Measurements from ENCODE around the gene SORL1. TPM values are rescaled to one million over a fixed set of nuclear protein-coding genes. Genes with fewer than 3 reads are reported as not detected.

The SORL1 gene
- total RNA-seq, 2 experiments from 2014 or later, result 228 to 411 TPM

DNA sequence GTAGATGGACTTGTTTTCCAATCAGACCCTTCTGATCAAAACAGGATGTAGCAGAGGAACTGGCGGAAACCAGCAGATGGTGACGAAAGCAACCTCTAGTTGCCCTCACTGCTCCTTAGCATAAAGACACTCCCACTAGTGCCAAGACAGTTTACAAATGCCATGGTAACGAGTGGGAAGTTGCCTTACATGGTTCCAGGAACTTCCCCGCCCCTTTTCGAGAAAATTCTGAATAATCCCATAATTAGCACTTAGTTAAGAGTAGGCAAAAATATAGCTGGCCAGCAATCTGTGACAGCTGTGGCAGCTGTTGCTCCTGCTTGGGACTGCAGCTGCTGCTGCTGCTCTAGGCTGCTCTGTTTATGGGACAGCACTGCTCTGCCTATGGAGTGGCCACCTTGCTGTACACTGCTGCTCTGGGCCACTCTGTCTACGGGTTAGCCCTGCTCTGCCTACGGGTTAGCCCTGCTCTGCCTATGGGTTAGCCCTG, 33.4 kb upstream of the SORL1 start:
- BruUV-seq (replicated peaks), result no TSS peak
- peak overlapping the region; percentile 51; the same call in 1 of the 2 replicates for H2AFZ ChIP-seq (ENCODE audit: low read length)
- peak overlapping the region; percentile 59 for H3K4me2 ChIP-seq (ENCODE audit: low read length)
- peak overlapping the region; percentile 91 for H3K27ac ChIP-seq (ENCODE audit: low read depth, low read length, poor library complexity, severe bottlenecking)
- peaks cover 90% of the 10 kb centered on the region for H3K4me1 ChIP-seq (ENCODE audit: insufficient read depth, low read length, poor library complexity, severe bottlenecking)
- no peaks in the 10 kb centered on the region for H3K79me2 ChIP-seq (ENCODE audit: insufficient read depth, low read depth, low read length)
- TF ChIP-seq, protein P1, sequence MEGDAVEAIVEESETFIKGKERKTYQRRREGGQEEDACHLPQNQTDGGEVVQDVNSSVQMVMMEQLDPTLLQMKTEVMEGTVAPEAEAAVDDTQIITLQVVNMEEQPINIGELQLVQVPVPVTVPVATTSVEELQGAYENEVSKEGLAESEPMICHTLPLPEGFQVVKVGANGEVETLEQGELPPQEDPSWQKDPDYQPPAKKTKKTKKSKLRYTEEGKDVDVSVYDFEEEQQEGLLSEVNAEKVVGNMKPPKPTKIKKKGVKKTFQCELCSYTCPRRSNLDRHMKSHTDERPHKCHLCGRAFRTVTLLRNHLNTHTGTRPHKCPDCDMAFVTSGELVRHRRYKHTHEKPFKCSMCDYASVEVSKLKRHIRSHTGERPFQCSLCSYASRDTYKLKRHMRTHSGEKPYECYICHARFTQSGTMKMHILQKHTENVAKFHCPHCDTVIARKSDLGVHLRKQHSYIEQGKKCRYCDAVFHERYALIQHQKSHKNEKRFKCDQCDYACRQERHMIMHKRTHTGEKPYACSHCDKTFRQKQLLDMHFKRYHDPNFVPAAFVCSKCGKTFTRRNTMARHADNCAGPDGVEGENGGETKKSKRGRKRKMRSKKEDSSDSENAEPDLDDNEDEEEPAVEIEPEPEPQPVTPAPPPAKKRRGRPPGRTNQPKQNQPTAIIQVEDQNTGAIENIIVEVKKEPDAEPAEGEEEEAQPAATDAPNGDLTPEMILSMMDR (conservative IDR thresholded peaks at IDR 0.05; ENCODE audit: low read length), result no peak
- TF ChIP-seq EZH2phosphoT487 (IDR thresholded peaks at IDR 0.05; ENCODE audit: borderline replicate concordance, low read depth, low read length), result no peak
- ChIA-PET POLR2A (interaction anchor here (0.7 to 8.1 kb wide), 14 partner anchors 11 to 92 kb away, joined by 3 to 104 read pairs (median 6); no protein-coding TSS in a partner anchor), CTCF (ENCODE audit: unreplicated experiment) (interaction anchor here (0.8 to 1.4 kb wide), 3 partner anchors 9 to 35 kb away, joined by 3 to 5 read pairs (median 4); no protein-coding TSS in a partner anchor)
- H3K4me3 ChIP-seq (ENCODE audit: low read depth, low read length, poor library complexity, severe bottlenecking), result peak overlapping the region; percentile 30
- DNase-seq (ENCODE audit: low spot score), result peak; percentile 94
- peaks cover 5% of the 10 kb centered on the region for H3K36me3 ChIP-seq (ENCODE audit: insufficient read depth, low read length)
- peaks cover 8% of the 10 kb centered on the region; the same call in 1 of the 2 replicates for H3K9me3 ChIP-seq (ENCODE audit: low read length)
- no peaks in the 10 kb centered on the region for H4K20me1 ChIP-seq (ENCODE audit: insufficient read depth, low read length)
- no peaks in the 10 kb centered on the region for H3K9me2 ChIP-seq (ENCODE audit: insufficient read depth, low read length)
- intact Hi-C loops (cut with micrococcal nuclease; ENCODE audit: unreplicated experiment), result loop anchor here (1.0 to 5.0 kb wide), 3 partner anchors 12 to 98 kb away; no protein-coding TSS in a partner anchor

DNA sequence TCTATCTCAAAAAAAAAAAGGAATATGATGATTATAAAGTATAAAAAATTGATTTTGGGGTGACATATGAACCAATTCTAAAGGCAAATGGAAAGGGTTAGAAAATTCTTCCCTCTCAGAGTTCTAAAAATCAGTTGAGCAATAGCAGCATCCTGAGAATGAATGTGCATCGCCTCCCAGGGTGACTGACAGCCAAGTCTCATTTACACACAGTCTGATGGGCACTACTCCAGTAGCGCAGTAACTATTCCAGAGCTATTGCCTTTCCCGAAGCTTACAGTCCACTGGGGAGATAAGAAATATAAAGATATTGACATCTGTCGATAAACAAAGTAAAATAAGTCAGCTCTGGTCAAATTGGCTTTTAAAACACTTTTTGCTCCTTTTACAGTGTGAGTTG, 32.3 kb upstream of the SORL1 start:
- DNase-seq (ENCODE audit: low spot score), result no peak
- peak overlapping the region; percentile 91 for H3K27ac ChIP-seq (ENCODE audit: low read depth, low read length, poor library complexity, severe bottlenecking)
- no peaks in the 10 kb centered on the region for H3K79me2 ChIP-seq (ENCODE audit: insufficient read depth, low read depth, low read length)
- peaks cover 8% of the 10 kb centered on the region for H3K36me3 ChIP-seq (ENCODE audit: insufficient read depth, low read length)
- H3K9me2 ChIP-seq (ENCODE audit: insufficient read depth, low read length), result no peaks in the 10 kb centered on the region
- H3K4me2 ChIP-seq (ENCODE audit: low read length), result peak overlapping the region; percentile 59
- intact Hi-C loops (cut with micrococcal nuclease; ENCODE audit: unreplicated experiment), result loop anchor here (2.0 to 5.0 kb wide), 2 partner anchors 53 to 99 kb away; no protein-coding TSS in a partner anchor
- no TSS peak for BruUV-seq (replicated peaks)
- no peak overlapping the region for H3K4me3 ChIP-seq (ENCODE audit: low read depth, low read length, poor library complexity, severe bottlenecking)
- peaks cover 94% of the 10 kb centered on the region for H3K4me1 ChIP-seq (ENCODE audit: insufficient read depth, low read length, poor library complexity, severe bottlenecking)
- TF ChIP-seq, protein P1 (conservative IDR thresholded peaks at IDR 0.05; ENCODE audit: low read length), result no peak
- no peak for TF ChIP-seq EZH2phosphoT487 (IDR thresholded peaks at IDR 0.05; ENCODE audit: borderline replicate concordance, low read depth, low read length)
- H4K20me1 ChIP-seq (ENCODE audit: insufficient read depth, low read length), result no peaks in the 10 kb centered on the region
- peak overlapping the region; percentile 52; the same call in 1 of the 2 replicates for H2AFZ ChIP-seq (ENCODE audit: low read length)
- peaks cover 9% of the 10 kb centered on the region; the same call in 1 of the 2 replicates for H3K9me3 ChIP-seq (ENCODE audit: low read length)
- ChIA-PET POLR2A (interaction anchor here (0.6 to 8.1 kb wide), 20 partner anchors 10 to 95 kb away, joined by 3 to 104 read pairs (median 6); no protein-coding TSS in a partner anchor), CTCF (ENCODE audit: unreplicated experiment) (no interaction called here)

DNA sequence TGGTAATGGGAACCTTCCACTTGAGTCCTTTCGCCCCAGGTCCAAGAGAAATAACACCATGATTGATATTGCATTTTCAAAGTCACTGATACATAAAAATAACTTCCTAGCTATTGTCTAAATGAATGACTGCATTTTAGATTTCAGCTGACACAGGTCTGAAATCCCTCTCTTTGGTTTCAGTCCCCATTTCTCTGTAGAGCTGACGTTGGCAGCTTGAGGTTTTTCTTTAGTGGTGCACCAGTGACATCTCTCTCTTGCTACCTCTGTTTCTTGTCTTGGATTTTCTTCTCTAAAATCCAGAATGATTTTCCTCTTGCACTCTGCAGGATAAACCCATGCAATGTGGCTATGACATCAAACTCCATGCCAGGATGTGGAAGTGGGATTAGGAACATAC, 31.7 kb upstream of the SORL1 start:
- Histone ChIP-seq H3K36me3 (ENCODE audit: insufficient read depth, low read length) (peaks cover 14% of the 10 kb centered on the region), H3K27ac (ENCODE audit: low read depth, low read length, poor library complexity, severe bottlenecking) (peak overlapping the region; percentile 91), H4K20me1 (ENCODE audit: insufficient read depth, low read length) (no peaks in the 10 kb centered on the region), H3K4me3 (ENCODE audit: low read depth, low read length, poor library complexity, severe bottlenecking) (no peak overlapping the region), H3K4me1 (ENCODE audit: insufficient read depth, low read length, poor library complexity, severe bottlenecking) (peaks cover 93% of the 10 kb centered on the region), H3K9me3 (ENCODE audit: low read length) (peaks cover 14% of the 10 kb centered on the region; the same call in 1 of the 2 replicates), H2AFZ (ENCODE audit: low read length) (peak overlapping the region; percentile 52; the same call in 1 of the 2 replicates), H3K79me2 (ENCODE audit: insufficient read depth, low read depth, low read length) (no peaks in the 10 kb centered on the region), H3K4me2 (ENCODE audit: low read length) (peak overlapping the region; percentile 59), H3K9me2 (ENCODE audit: insufficient read depth, low read length) (no peaks in the 10 kb centered on the region)
- intact Hi-C loops (cut with micrococcal nuclease; ENCODE audit: unreplicated experiment), result no loop called here
- CTCF ChIA-PET (ENCODE audit: unreplicated experiment), result no interaction called here
- no peak for DNase-seq (ENCODE audit: low spot score)
- POLR2A ChIA-PET, result interaction anchor here (0.6 to 8.1 kb wide), 19 partner anchors 10 to 96 kb away, joined by 3 to 104 read pairs (median 5); no protein-coding TSS in a partner anchor
- no peak for TF ChIP-seq EZH2phosphoT487 (IDR thresholded peaks at IDR 0.05; ENCODE audit: borderline replicate concordance, low read depth, low read length)
- TF ChIP-seq, protein P1 (conservative IDR thresholded peaks at IDR 0.05; ENCODE audit: low read length), result no peak
- BruUV-seq (replicated peaks), result no TSS peak

Measured in OCI-LY7 (cell line).